ENCODE data around the gene APBA1.

APBA1 gene

GRCh38 chr9:69657269-69657668 lies 14.9 kb downstream of the APBA1 start:
- H3K4me3 ChIP-seq (ENCODE audit: low read depth, low read length), result no peak overlapping the region
- no peak for TF ChIP-seq MAX (IDR thresholded peaks at IDR 0.05; ENCODE audit: low read depth, low read length)
- TF ChIP-seq CTCF (IDR thresholded peaks at IDR 0.05; ENCODE audit: low read depth, low read length), result no peak
- TF ChIP-seq MYC (IDR thresholded peaks at IDR 0.05; ENCODE audit: low read depth, low read length), result no peak
- no peak for TF ChIP-seq POLR2A (IDR thresholded peaks at IDR 0.05; ENCODE audit: extremely low read depth, insufficient read length)
- DNase-seq (ENCODE audit: low read depth), result no peak

GRCh38 chr9:69655065-69655464 lies 17.1 kb downstream of the APBA1 start:
- no peak for DNase-seq (ENCODE audit: low read depth)
- TF ChIP-seq MAX (IDR thresholded peaks at IDR 0.05; ENCODE audit: low read depth, low read length) (no peak), POLR2A (IDR thresholded peaks at IDR 0.05; ENCODE audit: extremely low read depth, insufficient read length) (no peak), CTCF (IDR thresholded peaks at IDR 0.05; ENCODE audit: low read depth, low read length) (no peak), MYC (IDR thresholded peaks at IDR 0.05; ENCODE audit: low read depth, low read length) (no peak)
- H3K4me3 ChIP-seq (ENCODE audit: low read depth, low read length), result no peak overlapping the region

GRCh38 chr9:69653261-69653660 lies 18.9 kb downstream of the APBA1 start:
- no peak for DNase-seq (ENCODE audit: low read depth)

GRCh38 chr9:69649566-69650250 lies 22.5 kb downstream of the APBA1 start:
- TF ChIP-seq MAX (IDR thresholded peaks at IDR 0.05; ENCODE audit: low read depth, low read length), result no peak
- no peak for TF ChIP-seq POLR2A (IDR thresholded peaks at IDR 0.05; ENCODE audit: extremely low read depth, insufficient read length)
- no peak for TF ChIP-seq CTCF (IDR thresholded peaks at IDR 0.05; ENCODE audit: low read depth, low read length)
- TF ChIP-seq MYC (IDR thresholded peaks at IDR 0.05; ENCODE audit: low read depth, low read length), result no peak
- H3K4me3 ChIP-seq (ENCODE audit: low read depth, low read length), result no peak overlapping the region
- no peak for DNase-seq (ENCODE audit: low read depth)

More at GRCh38 chr9:69653261-69653660, 18.9 kb downstream of the APBA1 start:
- TF ChIP-seq CTCF (IDR thresholded peaks at IDR 0.05; ENCODE audit: low read depth, low read length), result no peak
- no peak for TF ChIP-seq MAX (IDR thresholded peaks at IDR 0.05; ENCODE audit: low read depth, low read length)
- TF ChIP-seq POLR2A (IDR thresholded peaks at IDR 0.05; ENCODE audit: extremely low read depth, insufficient read length), result no peak
- no peak for TF ChIP-seq MYC (IDR thresholded peaks at IDR 0.05; ENCODE audit: low read depth, low read length)
- H3K4me3 ChIP-seq (ENCODE audit: low read depth, low read length), result no peak overlapping the region

GRCh38 chr9:69647804-69648203 lies 24.4 kb downstream of the APBA1 start:
- no peak for DNase-seq (ENCODE audit: low read depth)
- H3K4me3 ChIP-seq (ENCODE audit: low read depth, low read length), result no peak overlapping the region
- TF ChIP-seq CTCF (IDR thresholded peaks at IDR 0.05; ENCODE audit: low read depth, low read length) (no peak), MAX (IDR thresholded peaks at IDR 0.05; ENCODE audit: low read depth, low read length) (no peak), MYC (IDR thresholded peaks at IDR 0.05; ENCODE audit: low read depth, low read length) (no peak), POLR2A (IDR thresholded peaks at IDR 0.05; ENCODE audit: extremely low read depth, insufficient read length) (no peak)

All from NB4 (cell line).